Ovary (tissue), 9 donors: ENCODE data around the gene BARD1. TPM values are rescaled to one million over a fixed set of nuclear protein-coding genes. Genes with fewer than 3 reads are reported as not detected.

Experiments used
- DNase-seq, 5 donors: peaks; one replicate each; pipeline ENCODE4 v3.0.0-alpha.2; 2019 to 2020
- H3K27ac ChIP-seq, 2 donors: fragments of 200-600 bp; one replicate each; pipeline versions ENCODE4 v1.5.1 to v1.8.0; 2019 to 2022
- H3K27me3 ChIP-seq: fragments of 200-600 bp; one replicate; pipeline ENCODE4 v1.8.0; 2022
- H3K36me3 ChIP-seq: fragments of 200-600 bp; sonication (generic); one replicate; pipeline ENCODE4 v1.5.1; 2019
- H3K4me1 ChIP-seq: one replicate; pipeline ENCODE4 v1.8.1; 2013; ENCODE audit warnings: mild to moderate bottlenecking, moderate library complexity; ENCODE audit not compliant: insufficient read depth
- H3K4me3 ChIP-seq: fragments of 200-600 bp; sonication (generic); one replicate; pipeline ENCODE4 v1.5.1; 2017
- H3K9me3 ChIP-seq, 2 donors: fragments of 200-600 bp in 1 of 2; sonication (generic) in 1 of 2; one replicate each; pipeline versions ENCODE4 v1.5.1 to v1.8.1; 2013 to 2019; ENCODE audit warnings: mild to moderate bottlenecking in 1 of 2, moderate library complexity in 1 of 2
- CTCF ChIP-seq, 3 donors: fragments of 450-650 bp in 2 of 3; fragments of 200-600 bp in 1 of 3; IDR thresholded peaks; one replicate each; pipeline versions ENCODE4 v1.5.1 to v1.8.0; 2016 to 2022; ENCODE audit warnings: antibody characterized with exemption in 3 of 3, mild to moderate bottlenecking in 1 of 3
- EP300 ChIP-seq: sonication (generic); formaldehyde crosslinking; IDR thresholded peaks from one replicate; pipeline ENCODE4 v1.6.1; 2017; ENCODE audit warnings: antibody characterized with exemption
- POLR2A ChIP-seq: fragments of 450-650 bp; IDR thresholded peaks from one replicate; pipeline ENCODE4 v1.6.1; 2017; ENCODE audit warnings: antibody characterized with exemption, mild to moderate bottlenecking, moderate library complexity
- WGBS, 3 donors: extraction: QIAGEN DNeasy Blood & Tissue Kit in 1 of 3; methylation state at CpG; one replicate each; pipeline versions ENCODE4 v1.1.5 to v1.1.7; 2013 to 2017; 5-methylcytosine and 5-hydroxymethylcytosine counted together
- intact Hi-C, 4 donors: fragments of 100-400 bp; cut with DNase I; formaldehyde crosslinking; loops; one replicate each; pipeline versions ENCODE4 v1.11.0 to v1.15.1; 2022 to 2023
- polyA plus RNA-seq, 2 donors: library from polyadenylated mRNA; stranded (reverse); fragments of 200-250 nt in 1 of 2; fragments of 350-450 nt in 1 of 2; fragmentation: Illumina TruSeq in 1 of 2; extraction: RNeasy Lipid Tissue Mini Kit (QIAGEN cat#74804) in 1 of 2; gene quantifications; one replicate each; pipeline ENCODE4 v1.2.3, GENCODE V29; 2013 to 2014
- total RNA-seq, 7 donors: library from RNA; depleted of rRNA in 2 of 7; stranded (reverse); fragments of >200 nt in 2 of 7; fragmentation: NEBNext Ultra II Directional in 3 of 7; extraction: Animal tissue kit (Norgen Biotek cat#: 25700) in 3 of 7; gene quantifications; one replicate each; pipeline versions ENCODE4 v1.1.0 to v1.2.4, GENCODE V29; 2016 to 2023
- donor health status: DM: no; HTN: no; CAD: no; lungs with moderate emphysema.
- donor health status: DM: no; HTN: no; CAD: no.
- donor health status: Bipolar disorder and iron deficiency.
- donor health status: DM: yes; HTN: yes; CAD: no.
- donor health status: DM: no; HTN: no; CAD: no.
- donor health status: DM: yes; HTN: yes; CAD: no.

BARD1 gene
- total and polyA plus RNA-seq, 9 donors = 2.4 to 30.4 (median 11.0) TPM

GRCh38 chr2:214810671-214811070, 1.2 kb upstream of the BARD1 start:
- peak in 4 of 5 donors; percentile 15 to 35 (median 20) for DNase-seq
- intact Hi-C loops = no loop called here
- 14 to 24% (median 19%) methylated on average over 14 of the region's 14 CpGs for WGBS, 3 donors
- Histone ChIP-seq H3K4me3 (peak overlapping the region; percentile 89), H3K27ac (peak overlapping the region in 1 of 2 donors; percentile 90), H3K27me3 (no peaks in the 10 kb centered on the region), H3K36me3 (no peaks in the 10 kb centered on the region), H3K9me3 (no peaks in the 10 kb centered on the region), H3K4me1 (no peaks in the 10 kb centered on the region)
- TF ChIP-seq EP300 (no peak), POLR2A (no peak), CTCF (IDR thresholded peaks at IDR 0.05) (no peak)

GRCh38 chr2:214809751-214810564, 475 bp upstream of the BARD1 start:
- Histone ChIP-seq H3K36me3 (no peaks in the 10 kb centered on the region), H3K9me3 (no peaks in the 10 kb centered on the region), H3K4me3 (peak overlapping the region; percentile 89), H3K27me3 (no peaks in the 10 kb centered on the region), H3K4me1 (no peaks in the 10 kb centered on the region), H3K27ac (peak overlapping the region; percentile 40 to 90)
- intact Hi-C loops = no loop called here
- no peak for TF ChIP-seq EP300
- peak; percentile 44 for TF ChIP-seq POLR2A
- no peak for TF ChIP-seq CTCF (IDR thresholded peaks at IDR 0.05)
- DNase-seq = peak; percentile 99 to 100 (median 100)
- 0 to 1% (median 0%) methylated on average over 42 to 63 of the region's 63 CpGs for WGBS, 3 donors

- Histone ChIP-seq H3K27ac (no peak overlapping the region), H3K4me3 (peak overlapping the region; percentile 89), H3K27me3 (no peaks in the 10 kb centered on the region), H3K4me1 (no peaks in the 10 kb centered on the region), H3K36me3 (no peaks in the 10 kb centered on the region), H3K9me3 (no peaks in the 10 kb centered on the region)
- intact Hi-C loops = no loop called here
- no peak for DNase-seq
- WGBS, 3 donors = 16 to 17% (median 16%) methylated on average over 3 of the region's 3 CpGs
- TF ChIP-seq EP300 = no peak
- no peak for TF ChIP-seq POLR2A
- TF ChIP-seq CTCF (IDR thresholded peaks at IDR 0.05) = no peak
Observed at GRCh38 chr2:214807653-214808052, 1.8 kb downstream of the BARD1 start.

- Histone ChIP-seq H3K27me3 (no peaks in the 10 kb centered on the region), H3K4me3 (no peak overlapping the region)
- intact Hi-C loops = no loop called here
Observed at GRCh38 chr2:214801768-214802397, 7.6 kb downstream of the BARD1 start.

More at GRCh38 chr2:214801768-214802397, 7.6 kb downstream of the BARD1 start:
- TF ChIP-seq POLR2A (no peak), CTCF (IDR thresholded peaks at IDR 0.05) (no peak), EP300 (no peak)
- H3K36me3 ChIP-seq = no peaks in the 10 kb centered on the region
- 77 to 87% (median 85%) methylated on average over 3 of the region's 3 CpGs for WGBS, 3 donors
- no peak for DNase-seq
- no peaks in the 10 kb centered on the region for H3K4me1 ChIP-seq
- H3K9me3 ChIP-seq = no peaks in the 10 kb centered on the region
- H3K27ac ChIP-seq = no peak overlapping the region
